Thoracic aorta (tissue), 2 donors: Measurements from ENCODE around the gene SLC46A1. TPM values are rescaled to one million over a fixed set of nuclear protein-coding genes. Genes with fewer than 3 reads are reported as not detected.
"Not testable (repeated sequence)": the region's sequence is repeated elsewhere in the genome, so short reads cannot be mapped to it uniquely, and the experiment has no call there.

ENCODE experiments used
- ATAC-seq: fragments of 150-250 bp; one replicate; pipeline ENCODE4 v1.8.0; 2017; ENCODE audit warnings: low read depth; ENCODE audit not compliant: insufficient number of reproducible peaks, low FRiP score
- DNase-seq: peaks from one replicate; pipeline ENCODE4 v3.0.0-alpha.2; 2020; ENCODE audit warnings: low spot score
- H3K27ac ChIP-seq, 2 donors: fragments of 200-600 bp; sonication (generic); 1 replicate in 1 of 2; 2 replicates in 1 of 2; pipeline ENCODE4 v1.5.1; 2016; ENCODE audit warnings: mild to moderate bottlenecking in 2 of 2, moderate library complexity in 2 of 2
- H3K27me3 ChIP-seq: fragments of 200-600 bp; sonication (generic); replicated peaks from 2 replicates; pipeline ENCODE4 v1.6.0; 2016; ENCODE audit warnings: mild to moderate bottlenecking; ENCODE audit not compliant: insufficient read depth
- H3K36me3 ChIP-seq: fragments of 200-600 bp; sonication (generic); one replicate; pipeline ENCODE4 v1.5.1; 2016
- H3K4me1 ChIP-seq, 2 donors: fragments of 200-600 bp; sonication (generic); 1 replicate in 1 of 2; 2 replicates in 1 of 2; pipeline versions ENCODE4 v1.5.1 to v1.6.0; 2016; ENCODE audit warnings: low read depth in 2 of 2, mild to moderate bottlenecking in 1 of 2; ENCODE audit not compliant: control insufficient read depth in 1 of 2
- H3K4me3 ChIP-seq: fragments of 200-600 bp; sonication (generic); 2 replicates; pipeline ENCODE4 v1.5.1; 2016; ENCODE audit warnings: mild to moderate bottlenecking
- H3K9me3 ChIP-seq: fragments of 200-600 bp; sonication (generic); 2 replicates; pipeline ENCODE4 v1.5.1; 2016
- CTCF ChIP-seq: fragments of 200-600 bp; sonication (generic); IDR thresholded peaks from one replicate; pipeline ENCODE4 v1.5.1; 2019; ENCODE audit warnings: antibody characterized with exemption
- total RNA-seq, 2 donors: library from RNA; depleted of rRNA; stranded (reverse); fragments of >200 nt; gene quantifications; one replicate each; pipeline versions ENCODE4 v1.1.0 to v1.2.3, GENCODE V29; 2016

SLC46A1 gene
- total RNA-seq, result 10 to 100 TPM; 11.9 to 29.2 TPM

- no peak for TF ChIP-seq CTCF
- DNase-seq, result no peak
- Histone ChIP-seq H3K27me3 (no peaks in the 10 kb centered on the region), H3K4me1 (peaks cover 8 to 24% of the 10 kb centered on the region in 2 donors), H3K27ac (peak within 1 kb of the TSS in 1 of 2 donors; percentile 54), H3K36me3 (peaks cover 8% of the 10 kb centered on the region), H3K9me3 (no peaks in the 10 kb centered on the region), H3K4me3 (peak within 1 kb of the TSS; percentile 97)
- ATAC-seq, result peak; percentile 33
These were observed at the start of gene SLC46A1 for GRCh38 chr17:28405632-28406472. Gene SLC46A1, minus strand, starts transcription at chr17:28406212. Its CDS starts 98 bp downstream, at chr17:28406114.

DNA sequence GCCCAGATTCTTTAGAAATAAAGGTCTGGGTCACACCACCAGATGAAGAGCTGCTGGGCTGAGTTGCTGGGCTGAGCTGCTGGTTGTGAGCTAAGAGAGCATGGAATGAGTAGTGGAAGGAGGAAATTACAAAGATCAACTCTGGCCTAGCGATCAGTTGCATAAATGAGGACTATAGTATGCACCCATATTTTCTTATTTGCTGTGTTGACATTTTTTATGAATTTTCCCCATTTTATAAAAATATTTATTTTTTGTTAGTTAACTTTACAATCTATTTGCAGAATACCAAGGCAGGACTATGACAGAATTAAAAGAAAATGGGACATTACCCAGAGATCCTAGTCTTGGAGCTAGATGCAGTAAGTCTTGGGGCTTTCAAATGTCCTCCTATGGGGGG lies 43.8 kb upstream of the SLC46A1 start:
- no peak for ATAC-seq
- no peaks in the 10 kb centered on the region for H3K36me3 ChIP-seq
- no peak overlapping the region for H3K27ac ChIP-seq
- H3K27me3 ChIP-seq, result no peaks in the 10 kb centered on the region
- no peak for TF ChIP-seq CTCF
- H3K4me1 ChIP-seq, result no peaks in the 10 kb centered on the region
- no peak for DNase-seq
- no peaks in the 10 kb centered on the region for H3K9me3 ChIP-seq
- H3K4me3 ChIP-seq, result no peak overlapping the region

- Histone ChIP-seq H3K9me3 (no peaks in the 10 kb centered on the region), H3K27ac (no peak overlapping the region), H3K36me3 (no peaks in the 10 kb centered on the region), H3K4me1 (no peaks in the 10 kb centered on the region), H3K27me3 (no peaks in the 10 kb centered on the region), H3K4me3 (no peak overlapping the region)
- ATAC-seq (no peak), DNase-seq (no peak)
- no peak for TF ChIP-seq CTCF
These were observed 41.4 kb upstream of the SLC46A1 start for GRCh38 chr17:28447396-28447760.

- Histone ChIP-seq H3K27me3 (no peaks in the 10 kb centered on the region), H3K4me3 (no peak overlapping the region), H3K36me3 (no peaks in the 10 kb centered on the region), H3K4me1 (no peaks in the 10 kb centered on the region), H3K9me3 (no peaks in the 10 kb centered on the region), H3K27ac (no peak overlapping the region)
- no peak for ATAC-seq
- no peak for TF ChIP-seq CTCF
- no peak for DNase-seq
These were observed 40.8 kb upstream of the SLC46A1 start for GRCh38 chr17:28446716-28447395.

GRCh38 chr17:28443901-28444638 lies 38.1 kb upstream of the SLC46A1 start:
- Histone ChIP-seq H3K9me3 (no peaks in the 10 kb centered on the region), H3K4me1 (no peaks in the 10 kb centered on the region), H3K36me3 (no peaks in the 10 kb centered on the region), H3K4me3 (no peak overlapping the region), H3K27me3 (no peaks in the 10 kb centered on the region), H3K27ac (no peak overlapping the region)
- DNase-seq (no peak), ATAC-seq (no peak)
- no peak for TF ChIP-seq CTCF

DNA sequence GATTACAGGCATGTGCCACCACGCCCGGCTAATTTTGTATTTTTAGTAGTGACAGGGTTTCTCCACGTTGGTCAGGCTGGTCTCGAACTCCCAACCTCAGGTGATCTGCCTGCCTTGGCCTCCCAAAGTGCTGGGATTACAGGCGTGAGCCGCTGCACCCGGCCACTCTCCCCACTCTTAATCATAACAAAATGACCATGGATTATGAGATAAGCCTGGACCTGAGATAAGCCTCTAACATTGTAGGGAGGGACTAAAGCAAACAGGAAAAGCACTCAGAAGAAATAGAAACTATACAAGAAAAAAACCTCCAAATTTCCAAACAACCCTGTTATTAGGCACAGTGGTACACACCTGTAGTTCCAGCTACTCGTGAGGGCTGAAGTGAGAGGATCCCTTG lies 28.3 kb upstream of the SLC46A1 start:
- H3K36me3 ChIP-seq, H3K4me1 ChIP-seq, DNase-seq, H3K27me3 ChIP-seq, H3K27ac ChIP-seq, H3K9me3 ChIP-seq, H3K4me3 ChIP-seq, ATAC-seq: not testable (repeated sequence)
